PC-3 (cell line): ENCODE results near the gene CRHR2. TPM values are rescaled to one million over a fixed set of nuclear protein-coding genes. Genes with fewer than 3 reads are reported as not detected.

Source experiments
- ATAC-seq: fragments of 200-7000 bp; cut with Tn5 transposase; 2 replicates; pipeline ENCODE4 v1.9.1; 2020; ENCODE audit warnings: mild to moderate bottlenecking, moderate library complexity
- BruUV-seq: library from RNA; stranded (reverse); fragments of 400-500 nt; replicated peaks from 2 replicates; lab custom pipeline; 2021; lab: Mats Ljungman, UMichigan
- CTCF ChIA-PET: fragments of 300-600 bp; sonication (Branson Sonifier 250); formaldehyde crosslinking; loops from one replicate; lab custom pipeline; 2022; ENCODE audit warnings: antibody characterized with exemption; lab: Charles Lee
- POLR2A ChIA-PET: fragments of 300-600 bp; sonication (Branson Sonifier 250); formaldehyde crosslinking; loops from one replicate; lab custom pipeline; 2022; ENCODE audit warnings: antibody characterized with exemption; ENCODE audit not compliant: unreplicated experiment; lab: Charles Lee
- DNase-seq: peaks from one replicate; pipeline ENCODE4 v3.0.0-alpha.2; 2015
- H2AFZ ChIP-seq: fragments of 300-600 bp; sonication (generic); 2 replicates; pipeline ENCODE4 v1.6.0; 2016; ENCODE audit warnings: antibody characterized with exemption, low read length
- H3F3A ChIP-seq: fragments of 300-600 bp; sonication (generic); one replicate; pipeline ENCODE4 v1.6.0; 2017; ENCODE audit warnings: antibody characterized with exemption, low read length, control low read depth, mild to moderate bottlenecking; ENCODE audit not compliant: unreplicated experiment
- H3K27ac ChIP-seq: fragments of 300-600 bp; sonication (generic); 2 replicates; pipeline ENCODE4 v1.5.1; 2016; ENCODE audit warnings: mild to moderate bottlenecking, low read length
- H3K27me3 ChIP-seq: fragments of 300-600 bp; sonication (generic); 2 replicates; pipeline ENCODE4 v1.6.1; 2016; ENCODE audit warnings: low read length, mixed read lengths
- H3K36me3 ChIP-seq: fragments of 300-600 bp; sonication (generic); 2 replicates; pipeline ENCODE4 v1.6.1; 2016; ENCODE audit warnings: low read depth, mixed run types, low read length, mixed read lengths
- H3K4me1 ChIP-seq: fragments of 300-600 bp; sonication (generic); 2 replicates; pipeline ENCODE4 v1.5.1; 2016; ENCODE audit warnings: low read length; ENCODE audit not compliant: insufficient read depth
- H3K4me2 ChIP-seq: fragments of 300-600 bp; sonication (generic); 2 replicates; pipeline ENCODE4 v1.6.0; 2016; ENCODE audit warnings: low read length
- H3K4me3 ChIP-seq: fragments of 300-600 bp; sonication (generic); 2 replicates; pipeline ENCODE4 v1.5.1; 2016; ENCODE audit warnings: mild to moderate bottlenecking, low read length, mixed read lengths
- H3K79me2 ChIP-seq: fragments of 300-600 bp; sonication (generic); 2 replicates; pipeline ENCODE4 v1.6.1; 2017; ENCODE audit warnings: low read length, mixed read lengths
- H3K9ac ChIP-seq: fragments of 300-600 bp; sonication (generic); 2 replicates; pipeline ENCODE4 v1.6.0; 2016; ENCODE audit warnings: mild to moderate bottlenecking, low read length
- H3K9me2 ChIP-seq: fragments of 300-600 bp; sonication (generic); replicated peaks from 2 replicates; pipeline ENCODE4 v1.6.1; 2016; ENCODE audit warnings: mixed run types, low read length, mixed read lengths
- H3K9me3 ChIP-seq: fragments of 300-600 bp; sonication (generic); 2 replicates; pipeline ENCODE4 v1.6.1; 2016; ENCODE audit warnings: low read length, mixed read lengths
- H4K20me1 ChIP-seq: fragments of 300-600 bp; sonication (generic); 2 replicates; pipeline ENCODE4 v1.6.1; 2016; ENCODE audit warnings: low read length, mixed read lengths
- CTCF ChIP-seq: fragments of 300-600 bp; sonication (generic); conservative IDR thresholded peaks from 2 replicates; pipeline ENCODE4 v1.5.1; 2017; ENCODE audit warnings: antibody characterized with exemption, low read depth, mild to moderate bottlenecking, low read length
- EZH2 ChIP-seq: fragments of 300-600 bp; sonication (generic); IDR thresholded peaks from one replicate; pipeline ENCODE4 v1.6.1; 2017; ENCODE audit warnings: antibody characterized with exemption, mild to moderate bottlenecking, low read length; ENCODE audit not compliant: unreplicated experiment
- EZH2phosphoT487 ChIP-seq: fragments of 300-600 bp; sonication (generic); IDR thresholded peaks from 2 replicates; pipeline ENCODE4 v1.6.1; 2018; ENCODE audit warnings: mild to moderate bottlenecking, antibody characterized with exemption, low read length, borderline replicate concordance
- intact Hi-C: fragments of 100-400 bp; cut with micrococcal nuclease; formaldehyde crosslinking; loops from 2 replicates; pipeline ENCODE4 v1.9.0; 2023
- total RNA-seq: library from RNA; depleted of rRNA; stranded (reverse); fragments of >200 nt; gene quantifications from 2 replicates; pipeline ENCODE4 v1.2.3, GENCODE V29; 2014

The CRHR2 gene
- total RNA-seq, 1 experiment from 2014 or later = not detected

GRCh38 chr7:30647589-30648364 is 34.5 kb downstream of the CRHR2 start:
- no TSS peak for BruUV-seq
- no peak; the same call in 1 of the 2 replicates for ATAC-seq
- Histone ChIP-seq H3K27me3 (no peaks in the 10 kb centered on the region), H3F3A (no peaks in the 10 kb centered on the region), H4K20me1 (no peaks in the 10 kb centered on the region), H3K27ac (no peak overlapping the region), H3K4me2 (no peak overlapping the region), H3K36me3 (no peaks in the 10 kb centered on the region), H3K4me3 (no peak overlapping the region), H3K9ac (no peak overlapping the region), H2AFZ (no peak overlapping the region), H3K79me2 (no peaks in the 10 kb centered on the region), H3K4me1 (no peaks in the 10 kb centered on the region), H3K9me3 (no peaks in the 10 kb centered on the region), H3K9me2 (no peaks in the 10 kb centered on the region)
- no peak for DNase-seq
- ChIA-PET CTCF (no interaction called here), POLR2A (no interaction called here)
- intact Hi-C loops = loop anchor here (5.0 kb wide), 1 partner anchor 95 kb away; no protein-coding TSS in a partner anchor
- no peak for TF ChIP-seq CTCF
- no peak for TF ChIP-seq EZH2
- TF ChIP-seq EZH2phosphoT487 = no peak

DNA sequence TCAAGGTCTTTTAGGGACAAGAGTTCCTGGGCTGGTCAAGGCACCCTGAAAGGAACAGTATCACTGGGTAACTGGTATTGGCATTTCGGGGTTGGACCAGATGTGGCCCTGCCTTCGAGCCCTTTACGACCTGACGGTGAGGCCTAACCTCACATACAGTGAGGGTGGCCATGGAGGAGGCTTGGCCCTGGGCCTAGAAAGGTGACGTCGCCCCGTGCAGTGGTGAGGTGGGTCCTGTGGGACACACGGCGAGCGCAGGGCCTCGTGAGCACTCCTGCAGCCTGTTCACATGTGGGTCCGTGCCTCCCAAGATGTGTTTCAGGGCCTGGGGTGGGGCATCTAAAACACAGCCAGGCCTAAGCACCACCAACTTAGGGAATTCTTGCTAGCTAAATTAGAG is 36.1 kb downstream of the CRHR2 start:
- Histone ChIP-seq H3K9me2 (no peaks in the 10 kb centered on the region), H3K4me1 (no peaks in the 10 kb centered on the region), H3K4me3 (no peak overlapping the region), H3K79me2 (no peaks in the 10 kb centered on the region), H3K9ac (no peak overlapping the region), H3K27me3 (no peaks in the 10 kb centered on the region), H3K9me3 (no peaks in the 10 kb centered on the region), H3K36me3 (no peaks in the 10 kb centered on the region), H3F3A (no peaks in the 10 kb centered on the region), H3K27ac (no peak overlapping the region), H3K4me2 (no peak overlapping the region), H4K20me1 (no peaks in the 10 kb centered on the region), H2AFZ (no peak overlapping the region)
- ATAC-seq (no peak; the same call in 1 of the 2 replicates), DNase-seq (no peak)
- TF ChIP-seq EZH2 (no peak), EZH2phosphoT487 (no peak), CTCF (no peak)
- POLR2A ChIA-PET = no interaction called here
- intact Hi-C loops = loop anchor here (5.0 kb wide), 1 partner anchor 96 kb away; no protein-coding TSS in a partner anchor
- CTCF ChIA-PET = no interaction called here
- BruUV-seq = no TSS peak

- H3K4me3 ChIP-seq = no peak overlapping the region
- POLR2A ChIA-PET = interaction anchor here (0.6 kb wide), 1 partner anchor 40 kb away, joined by 4 read pairs; no protein-coding TSS in a partner anchor
- no peaks in the 10 kb centered on the region for H3K9me2 ChIP-seq
- no peaks in the 10 kb centered on the region for H3K9me3 ChIP-seq
- no peaks in the 10 kb centered on the region for H3K79me2 ChIP-seq
- no peaks in the 10 kb centered on the region for H3K4me1 ChIP-seq
- intact Hi-C loops = loop anchor here (5.0 kb wide), 1 partner anchor 97 kb away; no protein-coding TSS in a partner anchor
- ATAC-seq (no peak), DNase-seq (no peak)
- no peak overlapping the region for H3K4me2 ChIP-seq
- H3K36me3 ChIP-seq = no peaks in the 10 kb centered on the region
- no peak overlapping the region for H3K9ac ChIP-seq
- H4K20me1 ChIP-seq = no peaks in the 10 kb centered on the region
- CTCF ChIA-PET = no interaction called here
- BruUV-seq = no TSS peak
- H3K27me3 ChIP-seq = no peaks in the 10 kb centered on the region
- H3K27ac ChIP-seq = no peak overlapping the region
- TF ChIP-seq EZH2phosphoT487 = no peak
- no peak for TF ChIP-seq CTCF
- TF ChIP-seq EZH2 = no peak
- H2AFZ ChIP-seq = no peak overlapping the region
- H3F3A ChIP-seq = no peaks in the 10 kb centered on the region
Observed at GRCh38 chr7:30645661-30646060, 36.6 kb downstream of the CRHR2 start.
